HG03439 (cell line): ENCODE data around the gene PSMA6.
"Not testable (repeated sequence)": the region's sequence is repeated elsewhere in the genome, so short reads cannot be mapped to it uniquely, and the experiment has no call there.

Source experiments
- ATAC-seq: cut with Tn5 transposase; IDR thresholded peaks from one replicate; pipeline ENCODE4 v1.9.1; 2021; ENCODE audit warnings: mild to moderate bottlenecking, moderate library complexity; ENCODE audit not compliant: unreplicated experiment

The PSMA6 gene

GRCh38 chr14:35284506-35284905, 7.7 kb upstream of the PSMA6 start:
- ATAC-seq: no peak

- peak; percentile 65 for ATAC-seq
These were observed 6.8 kb upstream of the PSMA6 start for GRCh38 chr14:35285168-35286002.

GRCh38 chr14:35286003-35286600, 6.1 kb upstream of the PSMA6 start:
- ATAC-seq: peak; percentile 7

GRCh38 chr14:35286707-35287106, 5.5 kb upstream of the PSMA6 start:
- ATAC-seq: no peak

GRCh38 chr14:35287431-35288013, 4.7 kb upstream of the PSMA6 start:
- no peak for ATAC-seq

GRCh38 chr14:35289623-35290022, 2.6 kb upstream of the PSMA6 start:
- no peak for ATAC-seq

- peak; percentile 9 for ATAC-seq
These were observed 784 bp downstream of the PSMA6 start for GRCh38 chr14:35292770-35293561.

- no peak for ATAC-seq
These were observed 3.6 kb downstream of the PSMA6 start for GRCh38 chr14:35295845-35296161.

GRCh38 chr14:35296545-35296944, 4.4 kb downstream of the PSMA6 start:
- no peak for ATAC-seq

GRCh38 chr14:35297706-35298105, 5.5 kb downstream of the PSMA6 start:
- ATAC-seq: no peak

GRCh38 chr14:35298351-35298750, 6.2 kb downstream of the PSMA6 start:
- no peak for ATAC-seq

- ATAC-seq: no peak
These were observed 7.5 kb downstream of the PSMA6 start for GRCh38 chr14:35299708-35300107.

- no peak for ATAC-seq
These were observed 8.0 kb downstream of the PSMA6 start for GRCh38 chr14:35300228-35300627.

GRCh38 chr14:35301334-35301733, 9.2 kb downstream of the PSMA6 start:
- ATAC-seq: not testable (repeated sequence)

GRCh38 chr14:35301735-35302528, 9.8 kb downstream of the PSMA6 start:
- ATAC-seq: no peak

GRCh38 chr14:35303149-35303935, 11.2 kb downstream of the PSMA6 start:
- ATAC-seq: no peak

- no peak for ATAC-seq
These were observed 12.8 kb downstream of the PSMA6 start for GRCh38 chr14:35304812-35305462.

GRCh38 chr14:35305633-35306032, 13.5 kb downstream of the PSMA6 start:
- no peak for ATAC-seq

- no peak for ATAC-seq
These were observed 13.9 kb downstream of the PSMA6 start for GRCh38 chr14:35306114-35306513.
